ENCODE measurements around the gene TCP11L2. TPM values are rescaled to one million over a fixed set of nuclear protein-coding genes. Genes with fewer than 3 reads are reported as not detected.

TCP11L2 gene
- total and polyA plus RNA-seq, 9 of the 15 experiments (the other 6 are each of a cell fraction or from before 2014, with no cell fraction given), result 0.39 to 4.5 (median 1.3) TPM

DNA sequence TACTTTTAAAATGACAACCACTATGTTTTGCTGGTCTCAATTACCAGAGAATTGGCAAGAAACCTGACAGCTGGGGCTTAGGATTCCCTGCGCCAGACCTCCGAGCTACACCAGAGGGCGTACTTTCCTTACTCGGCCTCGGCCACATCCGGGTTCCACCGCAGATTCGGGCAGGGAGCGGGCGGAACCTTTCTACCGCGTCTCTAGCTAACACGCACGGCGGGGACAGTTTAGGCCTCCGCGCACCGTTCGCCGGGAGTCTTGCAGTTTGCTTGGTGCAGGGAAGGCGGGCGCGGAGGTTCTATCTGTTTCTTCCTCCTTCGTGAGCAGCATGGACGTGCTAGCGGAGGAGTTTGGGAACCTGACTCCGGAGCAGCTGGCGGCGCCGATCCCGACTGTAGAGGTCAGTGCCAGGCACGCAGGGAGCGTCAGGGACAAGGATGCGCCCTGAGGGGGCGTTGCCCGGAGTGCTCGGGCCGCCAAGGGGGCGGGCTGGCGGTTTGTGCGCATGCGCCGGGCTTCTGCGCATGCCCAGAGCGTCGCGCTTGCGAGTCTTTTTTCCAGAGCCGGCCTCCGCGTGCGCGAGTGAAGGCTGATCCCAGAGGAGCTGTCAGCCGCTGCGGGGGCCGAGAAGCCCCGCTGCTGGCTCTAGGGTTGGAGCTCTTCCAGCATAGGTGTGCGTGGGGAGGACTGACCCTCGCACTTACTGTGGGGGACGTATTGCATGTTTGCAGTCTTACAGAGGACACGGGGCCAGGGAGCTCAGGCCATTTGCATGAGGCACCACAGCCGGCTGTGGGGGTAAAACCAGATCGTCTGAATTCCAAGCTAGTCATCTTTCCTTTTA, 55.2 kb downstream of the TCP11L2 start, which contains the start of gene POLR3B (continued):
- TF ChIP-seq, protein P1, sequence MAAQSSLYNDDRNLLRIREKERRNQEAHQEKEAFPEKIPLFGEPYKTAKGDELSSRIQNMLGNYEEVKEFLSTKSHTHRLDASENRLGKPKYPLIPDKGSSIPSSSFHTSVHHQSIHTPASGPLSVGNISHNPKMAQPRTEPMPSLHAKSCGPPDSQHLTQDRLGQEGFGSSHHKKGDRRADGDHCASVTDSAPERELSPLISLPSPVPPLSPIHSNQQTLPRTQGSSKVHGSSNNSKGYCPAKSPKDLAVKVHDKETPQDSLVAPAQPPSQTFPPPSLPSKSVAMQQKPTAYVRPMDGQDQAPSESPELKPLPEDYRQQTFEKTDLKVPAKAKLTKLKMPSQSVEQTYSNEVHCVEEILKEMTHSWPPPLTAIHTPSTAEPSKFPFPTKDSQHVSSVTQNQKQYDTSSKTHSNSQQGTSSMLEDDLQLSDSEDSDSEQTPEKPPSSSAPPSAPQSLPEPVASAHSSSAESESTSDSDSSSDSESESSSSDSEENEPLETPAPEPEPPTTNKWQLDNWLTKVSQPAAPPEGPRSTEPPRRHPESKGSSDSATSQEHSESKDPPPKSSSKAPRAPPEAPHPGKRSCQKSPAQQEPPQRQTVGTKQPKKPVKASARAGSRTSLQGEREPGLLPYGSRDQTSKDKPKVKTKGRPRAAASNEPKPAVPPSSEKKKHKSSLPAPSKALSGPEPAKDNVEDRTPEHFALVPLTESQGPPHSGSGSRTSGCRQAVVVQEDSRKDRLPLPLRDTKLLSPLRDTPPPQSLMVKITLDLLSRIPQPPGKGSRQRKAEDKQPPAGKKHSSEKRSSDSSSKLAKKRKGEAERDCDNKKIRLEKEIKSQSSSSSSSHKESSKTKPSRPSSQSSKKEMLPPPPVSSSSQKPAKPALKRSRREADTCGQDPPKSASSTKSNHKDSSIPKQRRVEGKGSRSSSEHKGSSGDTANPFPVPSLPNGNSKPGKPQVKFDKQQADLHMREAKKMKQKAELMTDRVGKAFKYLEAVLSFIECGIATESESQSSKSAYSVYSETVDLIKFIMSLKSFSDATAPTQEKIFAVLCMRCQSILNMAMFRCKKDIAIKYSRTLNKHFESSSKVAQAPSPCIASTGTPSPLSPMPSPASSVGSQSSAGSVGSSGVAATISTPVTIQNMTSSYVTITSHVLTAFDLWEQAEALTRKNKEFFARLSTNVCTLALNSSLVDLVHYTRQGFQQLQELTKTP (IDR thresholded peaks at IDR 0.05; ENCODE audit: low read depth in 1 of 2, partially characterized antibody in 2 of 2), result peak in 1 of 2 experiments; percentile 31
- no peak for TF ChIP-seq ZNF124 (CRISPR knock-in tag; IDR thresholded peaks at IDR 0.05)
- TF ChIP-seq GTF2E2 (tag; IDR thresholded peaks at IDR 0.05), result peak; percentile 45; the same call in 1 of the 2 replicates
- TF ChIP-seq, protein P2, sequence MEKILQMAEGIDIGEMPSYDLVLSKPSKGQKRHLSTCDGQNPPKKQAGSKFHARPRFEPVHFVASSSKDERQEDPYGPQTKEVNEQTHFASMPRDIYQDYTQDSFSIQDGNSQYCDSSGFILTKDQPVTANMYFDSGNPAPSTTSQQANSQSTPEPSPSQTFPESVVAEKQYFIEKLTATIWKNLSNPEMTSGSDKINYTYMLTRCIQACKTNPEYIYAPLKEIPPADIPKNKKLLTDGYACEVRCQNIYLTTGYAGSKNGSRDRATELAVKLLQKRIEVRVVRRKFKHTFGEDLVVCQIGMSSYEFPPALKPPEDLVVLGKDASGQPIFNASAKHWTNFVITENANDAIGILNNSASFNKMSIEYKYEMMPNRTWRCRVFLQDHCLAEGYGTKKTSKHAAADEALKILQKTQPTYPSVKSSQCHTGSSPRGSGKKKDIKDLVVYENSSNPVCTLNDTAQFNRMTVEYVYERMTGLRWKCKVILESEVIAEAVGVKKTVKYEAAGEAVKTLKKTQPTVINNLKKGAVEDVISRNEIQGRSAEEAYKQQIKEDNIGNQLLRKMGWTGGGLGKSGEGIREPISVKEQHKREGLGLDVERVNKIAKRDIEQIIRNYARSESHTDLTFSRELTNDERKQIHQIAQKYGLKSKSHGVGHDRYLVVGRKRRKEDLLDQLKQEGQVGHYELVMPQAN (IDR thresholded peaks at IDR 0.05; ENCODE audit: borderline replicate concordance), result peak; percentile 71
- TF ChIP-seq NR3C1 (CRISPR knock-in tag; IDR thresholded peaks at IDR 0.05), result no peak
- no peak for TF ChIP-seq MYBL2 (IDR thresholded peaks at IDR 0.05; ENCODE audit: low read depth)
- TF ChIP-seq MYBL2 (CRISPR knock-in tag; IDR thresholded peaks at IDR 0.05; ENCODE audit: borderline replicate concordance), result no peak
- no peak for TF ChIP-seq MXD1 (CRISPR knock-in tag; IDR thresholded peaks at IDR 0.05; ENCODE audit: borderline replicate concordance, poor library complexity, severe bottlenecking)
- TF ChIP-seq FUS (optimal IDR thresholded peaks at IDR 0.05; ENCODE audit: low read depth, low read length), result no peak
- TF ChIP-seq, protein P3, sequence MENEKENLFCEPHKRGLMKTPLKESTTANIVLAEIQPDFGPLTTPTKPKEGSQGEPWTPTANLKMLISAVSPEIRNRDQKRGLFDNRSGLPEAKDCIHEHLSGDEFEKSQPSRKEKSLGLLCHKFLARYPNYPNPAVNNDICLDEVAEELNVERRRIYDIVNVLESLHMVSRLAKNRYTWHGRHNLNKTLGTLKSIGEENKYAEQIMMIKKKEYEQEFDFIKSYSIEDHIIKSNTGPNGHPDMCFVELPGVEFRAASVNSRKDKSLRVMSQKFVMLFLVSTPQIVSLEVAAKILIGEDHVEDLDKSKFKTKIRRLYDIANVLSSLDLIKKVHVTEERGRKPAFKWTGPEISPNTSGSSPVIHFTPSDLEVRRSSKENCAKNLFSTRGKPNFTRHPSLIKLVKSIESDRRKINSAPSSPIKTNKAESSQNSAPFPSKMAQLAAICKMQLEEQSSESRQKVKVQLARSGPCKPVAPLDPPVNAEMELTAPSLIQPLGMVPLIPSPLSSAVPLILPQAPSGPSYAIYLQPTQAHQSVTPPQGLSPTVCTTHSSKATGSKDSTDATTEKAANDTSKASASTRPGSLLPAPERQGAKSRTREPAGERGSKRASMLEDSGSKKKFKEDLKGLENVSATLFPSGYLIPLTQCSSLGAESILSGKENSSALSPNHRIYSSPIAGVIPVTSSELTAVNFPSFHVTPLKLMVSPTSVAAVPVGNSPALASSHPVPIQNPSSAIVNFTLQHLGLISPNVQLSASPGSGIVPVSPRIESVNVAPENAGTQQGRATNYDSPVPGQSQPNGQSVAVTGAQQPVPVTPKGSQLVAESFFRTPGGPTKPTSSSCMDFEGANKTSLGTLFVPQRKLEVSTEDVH (IDR thresholded peaks at IDR 0.05; ENCODE audit: low read depth, partially characterized antibody), result peak; percentile 76
- TF ChIP-seq FOXJ3 (CRISPR knock-in tag; IDR thresholded peaks at IDR 0.05), result no peak
- no peak for TF ChIP-seq MTF1 (CRISPR knock-in tag; IDR thresholded peaks at IDR 0.05; ENCODE audit: borderline replicate concordance)
